Measurements from ENCODE around the gene LPAR1.
"Not testable (repeated sequence)": the region's sequence is repeated elsewhere in the genome, so short reads cannot be mapped to it uniquely, and the experiment has no call there.

Gene LPAR1

GRCh38 chr9:110861370-110862110 is 176.7 kb downstream of the LPAR1 start:
- DNase-seq = not testable (repeated sequence)

GRCh38 chr9:110856772-110857171 is 181.5 kb downstream of the LPAR1 start:
- DNase-seq = no peak

- no peak for DNase-seq
These were observed 187.7 kb downstream of the LPAR1 start for GRCh38 chr9:110850401-110851135.

DNA sequence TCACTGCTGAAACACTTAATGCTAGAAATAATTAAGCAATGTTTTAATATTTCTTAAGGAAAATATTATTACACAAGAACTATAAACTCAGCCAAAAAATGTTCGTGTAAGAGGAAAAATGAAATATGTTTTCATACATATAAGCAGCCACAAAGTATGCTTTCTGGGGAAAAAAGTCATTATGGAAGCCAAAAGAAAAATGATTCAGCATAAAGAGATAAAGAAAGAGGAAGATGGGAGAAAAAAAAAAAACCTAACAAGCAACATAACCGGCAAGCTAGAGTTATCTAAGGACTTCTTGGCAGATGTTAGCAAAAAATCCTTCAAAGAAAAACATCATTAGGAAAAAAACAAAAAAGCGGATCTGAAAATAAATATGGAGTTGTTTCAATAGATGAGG is 190.6 kb downstream of the LPAR1 start:
- DNase-seq = no peak

DNA sequence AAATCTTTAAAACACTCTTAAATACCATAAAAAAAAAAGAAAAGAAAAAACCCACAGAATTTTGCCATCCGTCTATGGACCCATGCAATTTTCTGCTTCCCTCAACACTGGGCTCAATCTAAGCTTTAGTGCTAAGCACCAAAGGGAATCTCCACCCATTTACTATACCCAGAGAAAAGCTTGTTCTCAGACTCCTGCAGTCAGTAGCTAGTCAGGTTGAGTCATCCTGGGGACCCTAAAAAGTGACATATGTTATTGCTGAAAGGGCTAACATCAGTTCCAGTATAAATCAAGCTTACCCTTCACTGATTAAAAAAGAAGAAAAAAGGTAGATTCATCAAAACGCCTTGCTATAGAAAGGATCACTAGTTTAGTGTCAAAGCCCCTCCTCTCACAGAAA is 192.1 kb downstream of the LPAR1 start:
- no peak for DNase-seq

- DNase-seq = no peak
These were observed 194.1 kb downstream of the LPAR1 start for GRCh38 chr9:110844121-110844520.

DNA sequence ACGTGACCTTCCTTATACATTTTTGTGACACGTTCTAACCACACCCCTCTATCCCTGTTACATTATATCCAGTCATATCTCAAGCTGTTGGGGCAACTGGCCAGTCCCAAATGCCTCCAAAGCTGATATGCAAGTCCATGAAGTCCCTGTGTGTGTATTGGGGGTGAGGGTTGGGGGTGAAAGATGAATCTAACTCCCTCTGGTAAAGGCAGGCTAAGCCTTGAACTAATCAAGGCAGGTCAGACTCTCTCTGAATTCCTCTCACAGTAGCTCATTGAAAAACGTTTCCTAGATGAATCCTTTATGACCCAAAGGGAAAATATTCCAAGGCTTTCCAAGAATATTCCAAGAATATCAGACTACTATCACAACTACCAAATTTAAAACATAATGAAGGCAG is 195.3 kb downstream of the LPAR1 start:
- DNase-seq = no peak

DNA sequence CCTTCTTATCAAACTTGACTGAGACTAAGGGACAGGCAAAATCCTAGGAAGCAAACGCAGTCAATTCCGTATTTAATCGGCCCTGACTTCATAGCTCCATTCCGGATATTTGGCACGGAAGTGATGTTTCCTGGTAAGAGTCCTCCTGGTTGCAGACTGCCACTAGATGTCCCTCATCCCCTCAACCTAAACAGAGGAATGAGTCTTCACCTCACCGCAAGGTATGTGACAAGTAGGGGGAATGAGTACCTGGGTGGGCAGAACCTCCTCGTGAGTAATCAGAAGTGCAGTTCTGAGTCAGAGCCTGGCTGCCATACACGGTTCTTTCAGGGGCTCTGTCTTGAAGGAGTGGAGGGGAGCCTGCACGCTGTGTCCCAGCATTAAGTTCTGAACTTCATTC is 196.1 kb downstream of the LPAR1 start:
- DNase-seq = no peak

- no peak for DNase-seq
These were observed 200.8 kb downstream of the LPAR1 start for GRCh38 chr9:110837401-110838005.

DNA sequence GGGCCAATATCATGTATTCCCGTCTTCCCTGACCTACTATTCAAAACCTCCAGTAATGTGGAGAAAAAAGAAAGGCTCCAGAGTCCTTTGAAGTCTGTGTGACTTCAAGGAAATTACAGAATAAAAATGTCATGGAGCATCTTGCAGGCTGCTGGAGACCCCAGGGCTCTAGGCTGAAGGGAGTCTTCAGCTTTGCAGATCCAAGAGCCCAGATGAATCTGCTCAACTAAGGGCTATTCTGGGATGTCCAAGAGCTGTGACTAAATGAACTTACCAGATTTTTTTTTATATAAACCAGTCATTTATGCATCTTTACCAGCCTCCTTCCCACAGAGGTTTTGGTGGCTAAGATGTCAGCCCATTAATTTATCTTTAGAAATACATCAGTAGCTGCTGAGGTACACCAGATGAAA is 202.4 kb downstream of the LPAR1 start:
- DNase-seq = no peak

DNA sequence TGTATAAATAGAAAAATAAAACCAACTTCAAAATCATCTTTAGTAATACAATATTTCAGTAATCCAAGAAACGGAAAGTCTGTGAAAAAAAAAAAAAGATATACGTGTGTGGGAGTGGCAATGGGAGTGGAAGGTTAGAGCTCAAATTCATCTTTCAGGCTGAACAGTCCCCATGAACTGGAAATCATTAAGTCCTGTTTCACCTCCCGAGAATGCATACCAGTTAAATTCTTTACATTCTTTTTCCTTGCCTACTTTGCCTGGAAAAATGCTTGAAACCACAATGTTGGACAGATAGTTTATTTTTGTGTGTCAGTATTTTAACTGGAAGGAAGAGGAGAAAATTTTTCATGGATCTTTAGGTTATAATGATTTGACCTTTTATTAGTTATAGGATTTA is 202.9 kb downstream of the LPAR1 start:
- DNase-seq = no peak

GRCh38 chr9:110832926-110833325 is 205.3 kb downstream of the LPAR1 start:
- no peak for DNase-seq

- no peak for DNase-seq
These were observed 207.8 kb downstream of the LPAR1 start for GRCh38 chr9:110830495-110830894.

DNA sequence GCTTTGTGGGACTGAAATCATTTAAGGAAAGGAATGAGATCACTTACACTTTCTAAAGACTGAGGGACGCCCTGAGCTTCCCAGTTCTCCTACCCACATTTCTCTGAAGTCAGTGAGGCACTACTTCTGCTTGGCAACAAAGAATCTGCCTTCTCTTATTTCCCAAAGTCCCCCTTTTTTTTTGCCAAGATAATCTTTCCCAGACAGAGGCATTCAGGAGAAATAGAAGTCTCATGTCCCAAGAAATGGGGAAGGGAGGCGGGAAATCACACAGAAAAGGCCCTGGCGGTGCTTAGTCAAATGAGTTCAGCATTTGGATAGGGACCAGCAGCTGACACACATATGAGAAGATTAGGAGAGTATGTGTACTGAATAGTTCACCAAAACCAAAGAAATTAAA is 210.0 kb downstream of the LPAR1 start:
- no peak for DNase-seq

- not testable (repeated sequence) for DNase-seq
These were observed 211.9 kb downstream of the LPAR1 start for GRCh38 chr9:110826400-110826799.

DNA sequence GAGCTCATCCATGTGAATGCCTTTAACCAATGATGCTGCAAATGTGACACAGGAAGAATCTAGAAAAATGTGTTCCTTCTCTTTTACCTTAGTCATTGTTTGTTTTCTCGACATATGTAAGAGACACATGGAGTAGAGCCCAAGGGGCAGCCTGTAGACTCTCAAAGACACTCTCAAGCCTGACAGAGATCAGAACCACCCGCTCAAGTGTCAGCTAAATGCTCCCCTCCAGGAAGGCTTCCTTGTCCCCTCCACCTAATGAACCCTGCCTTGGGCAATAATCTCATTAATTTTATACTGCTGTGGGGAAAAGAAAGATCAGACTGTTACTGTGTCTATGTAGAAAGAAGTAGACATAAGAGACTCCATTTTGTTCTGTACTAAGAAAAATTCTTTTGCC is 212.3 kb downstream of the LPAR1 start:
- no peak for DNase-seq

GRCh38 chr9:110825129-110825528 is 213.1 kb downstream of the LPAR1 start:
- DNase-seq = not testable (repeated sequence)
